Kidney epithelial cell (primary cell): ENCODE measurements around the gene SLFN11. TPM values are rescaled to one million over a fixed set of nuclear protein-coding genes. Genes with fewer than 3 reads are reported as not detected.
A peak's percentile ranks its signal among the peaks of the same experiment; 100 is the strongest.

ENCODE experiments used
- DNase-seq: peaks from one replicate; pipeline ENCODE4 v3.0.0-alpha.2; 2010; ENCODE audit warnings: low read depth
- H3K27me3 ChIP-seq: 2 replicates; pipeline ENCODE4 v1.6.0; 2011; ENCODE audit warnings: low read length; ENCODE audit not compliant: control insufficient read depth, insufficient read depth
- H3K36me3 ChIP-seq: 2 replicates; pipeline ENCODE4 v1.5.1; 2011; ENCODE audit warnings: low read length; ENCODE audit not compliant: control insufficient read depth, insufficient read depth
- H3K4me3 ChIP-seq: 2 replicates; pipeline ENCODE4 v1.5.1; 2011; ENCODE audit warnings: low read depth, mild to moderate bottlenecking, control low read depth, low read length
- CTCF ChIP-seq: IDR thresholded peaks from 2 replicates; pipeline ENCODE4 v1.5.1; 2011; ENCODE audit warnings: mild to moderate bottlenecking, moderate library complexity, low read length, control low read depth, inconsistent platforms; ENCODE audit not compliant: insufficient read depth, poor library complexity, severe bottlenecking
- total RNA-seq: library from RNA; depleted of rRNA; stranded (reverse); fragments of >200 nt; gene quantifications from 2 replicates; pipeline ENCODE4 v1.2.3, GENCODE V29; 2015

The SLFN11 gene
- total RNA-seq, 1 donor from 2014 or later = 0.04 TPM

DNA sequence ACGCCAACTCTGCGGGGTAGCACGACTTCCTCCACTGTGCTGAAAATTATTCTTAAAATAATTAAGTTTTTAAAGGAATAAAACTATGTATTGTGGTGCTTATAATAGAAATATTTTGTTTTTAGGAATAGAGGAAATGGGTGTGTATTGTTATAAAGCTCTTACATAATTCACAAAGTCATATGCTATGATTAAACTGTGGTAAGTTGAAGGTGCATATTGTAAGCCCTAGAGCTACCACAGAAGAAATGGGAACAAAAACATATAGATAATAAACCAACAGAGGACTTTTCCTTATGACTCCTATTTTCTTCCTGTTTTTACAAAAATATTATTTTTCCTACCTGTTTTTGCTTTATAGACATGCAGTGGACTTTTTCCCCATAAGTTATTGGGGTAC, 4.3 kb upstream of the SLFN11 start:
- TF ChIP-seq CTCF = no peak
- no peak for DNase-seq
- peaks cover 16% of the 10 kb centered on the region for H3K27me3 ChIP-seq
- no peak overlapping the region for H3K4me3 ChIP-seq
- no peaks in the 10 kb centered on the region for H3K36me3 ChIP-seq

DNA sequence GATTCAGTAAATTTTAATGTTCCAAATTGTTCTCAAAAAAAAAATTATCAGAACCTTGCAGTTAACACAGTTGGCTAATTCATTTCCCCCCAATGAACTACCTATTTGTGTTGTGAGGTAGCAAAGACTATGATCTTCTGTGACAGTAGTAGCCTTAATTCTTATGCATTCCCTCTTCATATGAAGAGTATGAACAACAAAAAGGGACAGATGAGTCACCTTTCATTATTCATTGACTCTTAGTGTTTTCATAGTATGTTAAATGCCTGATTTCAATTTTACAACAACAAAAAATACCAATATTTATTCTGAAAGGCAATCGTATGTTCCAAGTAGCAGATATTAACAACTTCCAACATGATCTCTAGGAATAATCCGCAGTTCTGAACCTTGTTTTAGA, 3.6 kb upstream of the SLFN11 start:
- H3K27me3 ChIP-seq = peaks cover 16% of the 10 kb centered on the region
- no peak for TF ChIP-seq CTCF

DNA sequence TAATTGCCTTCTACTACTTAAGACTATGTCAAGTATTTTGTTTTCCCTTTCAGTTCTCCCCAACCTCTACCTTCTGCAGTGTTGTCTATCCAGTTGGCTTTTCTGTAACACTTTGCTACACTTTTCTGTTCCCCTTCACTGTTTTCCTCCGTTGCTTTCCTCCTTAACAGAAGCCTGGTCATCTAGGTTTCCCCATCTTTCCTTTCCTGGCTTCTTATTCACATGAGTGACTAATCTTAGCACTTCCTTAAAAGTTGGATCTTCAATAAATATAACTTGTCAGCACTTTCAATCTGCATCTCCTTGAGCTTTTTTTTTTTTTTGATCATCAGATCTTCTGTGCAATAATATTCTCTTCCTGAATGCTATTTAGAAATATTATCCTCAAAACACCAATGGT, 2.8 kb upstream of the SLFN11 start:
- no peak for DNase-seq
- TF ChIP-seq CTCF = no peak
- Histone ChIP-seq H3K36me3 (no peaks in the 10 kb centered on the region), H3K4me3 (no peak overlapping the region), H3K27me3 (peaks cover 16% of the 10 kb centered on the region)

More for the DNA sequence above, 3.6 kb upstream of the SLFN11 start:
- Histone ChIP-seq H3K4me3 (no peak overlapping the region), H3K36me3 (no peaks in the 10 kb centered on the region)
- DNase-seq = no peak

DNA sequence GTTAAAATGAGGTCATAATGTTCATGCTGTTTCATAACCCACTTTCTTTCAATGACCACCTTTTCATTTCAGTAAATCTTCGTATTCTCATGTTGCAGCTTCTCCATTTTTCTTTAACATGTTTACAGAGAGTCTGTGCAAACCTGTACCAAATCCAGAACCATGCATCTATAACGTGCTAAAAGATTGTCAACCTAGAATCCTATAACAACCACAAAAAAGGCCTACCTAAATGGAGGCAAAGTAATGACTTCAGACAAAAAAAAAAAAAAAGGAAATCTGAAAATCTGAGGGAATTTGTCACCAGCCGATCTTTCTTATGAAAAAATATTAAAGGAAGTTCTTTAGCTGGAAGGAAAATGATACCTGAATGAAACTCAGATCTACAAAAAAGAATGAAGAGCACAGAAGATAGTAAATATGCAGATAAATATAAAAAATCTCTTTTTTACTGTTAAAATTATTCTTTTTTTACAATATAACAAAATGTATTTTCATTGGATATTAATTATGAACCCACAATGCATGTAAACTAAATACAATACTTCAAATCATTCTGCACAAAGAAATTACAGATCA, 1.4 kb upstream of the SLFN11 start:
- peaks cover 18% of the 10 kb centered on the region for H3K27me3 ChIP-seq
- DNase-seq = no peak
- no peaks in the 10 kb centered on the region for H3K36me3 ChIP-seq
- H3K4me3 ChIP-seq = peak overlapping the region; percentile 40
- no peak for TF ChIP-seq CTCF

DNA sequence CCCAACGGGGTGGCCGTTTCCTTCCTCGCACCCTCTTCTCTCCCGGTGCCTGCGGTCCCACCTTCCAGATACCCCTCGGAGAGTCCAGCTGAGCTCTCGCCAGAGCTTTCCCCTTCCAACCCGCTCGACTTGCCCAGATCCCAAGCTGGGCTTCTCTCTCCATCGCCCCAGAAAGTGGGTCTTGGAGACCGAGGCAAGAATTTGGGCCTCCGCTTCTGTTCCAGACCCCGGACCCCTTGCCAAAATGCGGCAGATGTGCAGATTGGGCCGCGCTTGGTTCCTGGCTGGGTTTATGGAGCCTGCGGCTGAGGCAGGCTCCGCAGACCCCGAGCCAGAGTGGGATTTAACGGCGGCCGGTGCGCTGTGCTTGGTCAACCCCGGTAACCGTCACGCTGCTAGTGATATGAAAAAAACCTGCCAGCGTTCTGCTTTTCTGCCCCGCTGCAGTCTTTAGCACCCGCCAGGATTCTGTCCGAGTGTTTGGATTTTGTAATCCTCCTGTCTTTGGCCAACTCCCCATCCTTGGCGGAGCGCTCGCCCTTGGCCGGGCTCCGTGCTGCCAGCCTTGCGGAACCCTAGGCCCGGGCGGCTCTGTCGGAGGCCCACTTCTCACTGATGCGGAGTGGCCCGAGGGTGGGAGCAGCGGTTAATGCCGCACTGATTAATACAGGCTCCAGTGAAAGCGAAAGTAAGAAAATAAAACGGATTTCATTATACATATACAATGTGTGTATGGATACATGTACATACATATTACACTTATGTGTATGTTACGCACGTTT, 754 bp upstream of the SLFN11 start:
- H3K27me3 ChIP-seq = peaks cover 18% of the 10 kb centered on the region
- no peak for TF ChIP-seq CTCF
- no peaks in the 10 kb centered on the region for H3K36me3 ChIP-seq
- peak overlapping the region; percentile 40 for H3K4me3 ChIP-seq
- DNase-seq = no peak
